Common myeloid progenitor, CD34-positive (primary cell): ENCODE results near the gene TEX261.

ENCODE experiments used
- CTCF ChIA-PET: fragments of 350-600 bp; sonication (Branson Sonifier 250); formaldehyde crosslinking; loops from one replicate; lab custom pipeline; 2021; ENCODE audit warnings: antibody characterized with exemption; lab: Charles Lee
- POLR2A ChIA-PET: fragments of 350-600 bp; sonication (Branson Sonifier 250); formaldehyde crosslinking; loops from one replicate; lab custom pipeline; 2021; ENCODE audit warnings: antibody characterized with exemption; lab: Charles Lee
- DNase-seq, 3 donors: peaks; one replicate each; pipeline versions ENCODE4 v3.0.0 to v3.0.0-alpha.2; 2013
- H3K27ac ChIP-seq, 2 experiments: 1 replicate in 1 of 2; 2 replicates in 1 of 2; pipeline ENCODE4 v1.7.0; 2013; ENCODE audit warnings: inconsistent platforms in 2 of 2, low read length in 2 of 2, mild to moderate bottlenecking in 2 of 2, low read depth in 1 of 2, moderate library complexity in 1 of 2; ENCODE audit not compliant: severe bottlenecking in 2 of 2, insufficient read depth in 1 of 2, poor library complexity in 1 of 2
- H3K27me3 ChIP-seq, 5 experiments: replicated peaks in 2 of 5; 1 replicate in 3 of 5; 2 replicates in 2 of 5; pipeline versions ENCODE4 v1.6.1 to v1.7.0; 2013; ENCODE audit warnings: low read length in 4 of 5, mild to moderate bottlenecking in 2 of 5, moderate library complexity in 2 of 5, inconsistent platforms in 1 of 5; ENCODE audit not compliant: insufficient read depth in 5 of 5, control insufficient read depth in 4 of 5
- H3K36me3 ChIP-seq, 4 experiments: 1 replicate in 2 of 4; 2 replicates in 2 of 4; pipeline versions ENCODE4 v1.6.1 to v1.7.0; 2013; ENCODE audit warnings: low read length in 3 of 4, control low read depth in 1 of 4, mild to moderate bottlenecking in 1 of 4; ENCODE audit not compliant: control insufficient read depth in 4 of 4, insufficient read depth in 4 of 4
- H3K4me1 ChIP-seq, 4 experiments: 1 replicate in 3 of 4; 2 replicates in 1 of 4; pipeline versions ENCODE4 v1.6.1 to v1.7.1; 2013; ENCODE audit warnings: low read length in 3 of 4, mild to moderate bottlenecking in 3 of 4, control low read depth in 1 of 4, inconsistent platforms in 1 of 4, moderate library complexity in 1 of 4; ENCODE audit not compliant: control insufficient read depth in 4 of 4, insufficient read depth in 4 of 4; ENCODE audit errors: control extremely low read depth in 1 of 4
- H3K4me3 ChIP-seq, 7 experiments: 1 replicate in 4 of 7; 2 replicates in 3 of 7; pipeline versions ENCODE4 v1.5.1 to v1.7.0; 2013; ENCODE audit warnings: mild to moderate bottlenecking in 7 of 7, low read length in 6 of 7, moderate library complexity in 6 of 7, inconsistent platforms in 2 of 7, low read depth in 2 of 7, control low read depth in 1 of 7; ENCODE audit not compliant: insufficient read depth in 4 of 7, control insufficient read depth in 1 of 7; ENCODE audit errors: extremely low read depth in 1 of 7
- H3K9me3 ChIP-seq, 5 experiments: 1 replicate in 4 of 5; 2 replicates in 1 of 5; pipeline versions ENCODE4 v1.6.1 to v1.7.1; 2013; ENCODE audit warnings: low read length in 4 of 5, mild to moderate bottlenecking in 2 of 5, inconsistent platforms in 1 of 5, low read depth in 1 of 5, moderate library complexity in 1 of 5; ENCODE audit not compliant: control insufficient read depth in 4 of 5, insufficient read depth in 2 of 5; ENCODE audit errors: control extremely low read depth in 1 of 5
- WGBS: methylation state at CpG from one replicate; pipeline ENCODE4 v1.1.5; 2013; ENCODE audit not compliant: insufficient coverage; 5-methylcytosine and 5-hydroxymethylcytosine counted together

The TEX261 gene

DNA sequence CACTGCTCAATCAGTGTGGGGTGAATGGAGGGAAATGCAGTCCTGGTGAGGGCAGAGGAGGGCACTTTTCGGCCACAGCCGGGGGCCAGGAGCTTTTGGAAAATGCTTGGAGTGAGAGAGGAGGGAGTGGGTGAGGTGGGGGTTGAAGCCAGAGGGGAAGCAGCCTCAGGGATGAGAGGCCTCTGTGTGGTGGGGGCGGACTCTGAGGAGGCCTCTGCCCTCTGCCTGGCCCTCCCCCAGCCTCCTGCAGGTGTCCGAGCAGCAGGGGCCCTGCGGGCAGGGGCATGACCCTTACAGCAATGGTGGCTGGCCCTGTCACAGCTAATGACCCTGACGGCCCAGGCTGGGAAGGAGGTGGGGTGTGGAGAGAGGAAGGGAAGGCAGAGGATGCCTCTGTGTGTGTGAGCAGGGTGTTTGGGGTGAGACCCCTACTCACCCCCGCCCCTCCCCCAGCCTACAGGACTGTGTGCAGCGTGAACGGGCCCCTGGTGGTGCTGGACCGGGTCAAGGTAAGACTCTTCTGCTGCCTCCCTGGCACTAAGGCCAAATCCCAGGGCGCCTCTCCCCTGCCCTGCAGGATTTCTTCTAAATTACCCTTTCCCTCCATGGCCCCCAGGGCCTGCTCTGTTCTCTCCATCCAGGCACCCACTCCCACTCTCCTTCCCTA, 51.3 kb downstream of the TEX261 start:
- CTCF ChIA-PET: interaction anchor here (1.1 to 4.1 kb wide), 4 partner anchors 18 to 73 kb away, joined by 3 to 25 read pairs (median 10); no protein-coding TSS in a partner anchor
- H3K4me1 ChIP-seq: peaks cover 0 to 15% (median 6%) of the 10 kb centered on the region in 4 experiments
- no peak overlapping the region for H3K4me3 ChIP-seq
- POLR2A ChIA-PET: no interaction called here
- H3K27me3 ChIP-seq: peaks cover 2 to 35% (median 14%) of the 10 kb centered on the region in 5 experiments
- no peak for DNase-seq
- whole genome bisulfite sequencing: 98% methylated on average over 7 of the region's 11 CpGs
- H3K36me3 ChIP-seq: no peaks in the 10 kb centered on the region
- no peaks in the 10 kb centered on the region for H3K9me3 ChIP-seq
- no peak overlapping the region for H3K27ac ChIP-seq

DNA sequence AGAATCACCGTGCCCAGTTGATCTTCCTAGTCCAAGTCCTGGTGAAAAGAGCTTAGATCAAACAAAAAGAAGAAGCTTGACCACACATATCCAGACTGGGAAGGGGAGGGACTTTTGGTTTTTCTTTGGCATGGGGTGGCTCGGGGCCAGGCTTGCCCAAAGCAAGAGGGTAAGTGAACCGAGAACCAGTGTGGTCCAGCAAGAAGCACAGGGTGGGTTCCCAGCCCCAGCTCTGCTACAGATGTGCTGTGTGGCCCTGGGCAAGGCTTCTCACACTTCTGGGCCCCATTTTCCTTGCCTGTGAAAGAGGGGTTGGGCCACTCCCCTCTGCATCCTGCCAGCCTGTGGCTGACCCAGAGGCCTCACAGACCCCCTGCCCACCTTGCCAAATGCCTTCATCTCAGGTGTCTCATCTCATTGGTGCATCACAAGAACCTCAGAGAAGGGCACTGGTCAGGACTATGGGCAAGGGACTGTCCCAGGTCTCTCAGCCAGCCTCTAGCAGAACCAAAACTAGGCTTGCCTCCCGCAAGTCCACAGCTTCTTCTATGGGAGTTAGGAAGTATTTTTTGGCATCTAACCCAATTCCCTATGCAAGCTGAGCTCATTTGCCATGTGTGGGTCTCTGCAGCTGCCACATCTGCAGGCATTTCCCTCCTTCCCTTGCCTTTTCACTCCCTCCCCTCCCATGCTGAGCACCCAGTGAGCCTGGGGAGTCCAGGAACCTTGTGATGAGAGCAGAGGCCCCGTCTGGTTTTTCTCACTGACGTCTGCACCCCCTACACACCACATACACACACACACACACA, 52.1 kb downstream of the TEX261 start:
- peaks cover 2 to 38% (median 16%) of the 10 kb centered on the region in 5 experiments for H3K27me3 ChIP-seq
- no peak for DNase-seq
- H3K4me1 ChIP-seq: peaks cover 0 to 8% (median 3%) of the 10 kb centered on the region in 4 experiments
- H3K27ac ChIP-seq: no peak overlapping the region
- no peaks in the 10 kb centered on the region for H3K36me3 ChIP-seq
- H3K9me3 ChIP-seq: no peaks in the 10 kb centered on the region
- POLR2A ChIA-PET: no interaction called here
- no peak overlapping the region for H3K4me3 ChIP-seq
- CTCF ChIA-PET: interaction anchor here (1.2 to 4.1 kb wide), 4 partner anchors 21 to 638 kb away, joined by 3 to 25 read pairs (median 10); no protein-coding TSS in a partner anchor
- whole genome bisulfite sequencing: 82% methylated on average over 4 of the region's 6 CpGs

DNA sequence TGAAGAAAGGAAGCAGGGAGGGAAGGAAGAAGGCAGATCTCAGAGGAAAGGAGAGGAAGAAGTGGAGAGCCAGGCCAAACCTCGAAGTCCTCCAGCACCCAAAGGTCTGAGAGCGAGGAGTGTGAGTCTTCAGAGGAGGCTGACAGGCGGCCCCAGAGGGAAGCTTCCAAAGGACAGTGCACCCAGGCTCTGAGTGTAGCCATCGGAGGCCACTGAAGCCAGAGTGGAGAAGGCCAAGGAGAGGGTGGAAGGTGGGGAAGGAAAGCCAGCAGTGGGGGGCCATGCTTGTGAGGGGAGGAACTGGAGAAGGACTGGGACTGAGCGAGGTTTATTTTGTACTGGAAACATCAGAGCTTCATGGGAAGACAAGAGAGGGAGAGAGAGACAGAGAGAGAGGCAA, 53.0 kb downstream of the TEX261 start:
- Histone ChIP-seq H3K27ac (no peak overlapping the region), H3K36me3 (no peaks in the 10 kb centered on the region), H3K27me3 (peaks cover 2 to 34% (median 14%) of the 10 kb centered on the region in 5 experiments), H3K9me3 (no peaks in the 10 kb centered on the region), H3K4me1 (no peaks in the 10 kb centered on the region), H3K4me3 (no peak overlapping the region)
- ChIA-PET CTCF (interaction anchor here (0.8 to 4.1 kb wide), 6 partner anchors 8 to 637 kb away, joined by 3 to 25 read pairs (median 3); no protein-coding TSS in a partner anchor), POLR2A (no interaction called here)
- 85% methylated on average over 5 of the region's 5 CpGs for WGBS
- DNase-seq: no peak

DNA sequence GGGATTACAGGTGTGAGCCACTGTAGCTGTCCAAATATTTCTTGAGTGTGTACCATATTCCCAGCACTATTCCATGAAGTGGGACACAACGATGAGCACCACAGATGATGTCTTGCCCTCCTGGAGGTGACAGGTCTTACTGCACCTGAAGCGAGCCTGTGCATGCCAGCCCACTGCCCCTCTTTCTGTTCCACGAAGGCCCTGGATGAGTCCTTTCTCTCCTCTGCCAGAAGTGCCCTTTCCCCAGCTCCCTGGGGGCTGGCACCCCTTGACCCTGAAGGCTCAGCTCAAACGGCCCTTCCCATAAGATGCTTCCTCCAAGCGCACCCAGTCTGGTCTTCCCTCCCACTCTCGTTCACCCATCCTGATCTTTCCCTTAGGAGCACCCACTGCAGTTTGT, 53.5 kb downstream of the TEX261 start:
- no peak for DNase-seq
- POLR2A ChIA-PET: no interaction called here

DNA sequence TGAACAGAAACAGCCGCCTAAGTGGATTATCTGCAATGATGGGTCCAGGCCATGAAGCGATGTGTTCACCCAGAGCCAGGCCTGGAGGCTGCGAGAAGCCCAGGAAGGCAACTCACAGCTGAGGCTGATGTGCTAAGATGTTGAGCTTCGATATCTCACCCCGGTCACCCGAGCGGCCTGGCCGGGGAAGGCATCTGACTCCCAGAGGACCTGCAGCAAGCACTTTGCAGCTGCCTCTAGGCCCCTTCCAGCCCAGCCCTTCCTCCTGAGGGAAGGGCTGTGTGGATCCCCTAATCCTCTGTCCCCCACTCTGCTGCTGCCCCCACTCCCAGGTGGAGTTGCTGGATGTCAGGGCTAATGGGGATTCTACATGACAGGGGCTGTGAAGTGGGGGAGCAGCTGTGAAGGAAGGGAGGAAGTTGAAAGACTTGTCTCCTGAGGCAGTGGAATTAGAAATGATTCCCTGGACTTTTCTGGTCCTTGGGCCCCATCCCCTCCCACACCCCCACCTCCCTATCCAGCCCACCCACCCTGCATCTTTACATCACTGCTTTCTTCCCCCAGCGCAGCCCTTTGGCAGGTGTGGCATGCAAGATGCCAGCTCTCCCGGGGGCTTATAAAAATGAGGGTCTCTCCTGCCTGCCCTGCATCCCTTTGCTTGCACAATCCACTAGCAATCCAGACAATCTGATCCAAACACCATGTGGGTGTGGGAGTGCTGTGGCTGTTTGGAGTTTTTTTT, 54.7 kb downstream of the TEX261 start:
- H3K27me3 ChIP-seq: peaks cover 0 to 35% (median 11%) of the 10 kb centered on the region in 5 experiments
- DNase-seq: no peak
- H3K9me3 ChIP-seq: no peaks in the 10 kb centered on the region
- no peak overlapping the region for H3K27ac ChIP-seq
- H3K4me1 ChIP-seq: no peaks in the 10 kb centered on the region
- no peaks in the 10 kb centered on the region for H3K36me3 ChIP-seq
- POLR2A ChIA-PET: no interaction called here
- 94% methylated on average over 8 of the region's 10 CpGs for WGBS
- H3K4me3 ChIP-seq: no peak overlapping the region
- CTCF ChIA-PET: interaction anchor here (4.1 to 5.9 kb wide), 2 partner anchors 7 to 69 kb away, joined by 25 to 36 read pairs; no protein-coding TSS in a partner anchor

More for the DNA sequence above, 53.5 kb downstream of the TEX261 start:
- Histone ChIP-seq H3K27ac (no peak overlapping the region), H3K27me3 (peaks cover 2 to 34% (median 14%) of the 10 kb centered on the region in 5 experiments), H3K9me3 (no peaks in the 10 kb centered on the region), H3K4me3 (no peak overlapping the region), H3K4me1 (no peaks in the 10 kb centered on the region), H3K36me3 (no peaks in the 10 kb centered on the region)
- CTCF ChIA-PET: interaction anchor here (0.8 to 4.1 kb wide), 6 partner anchors 8 to 637 kb away, joined by 3 to 25 read pairs (median 3); no protein-coding TSS in a partner anchor
- WGBS: 90% methylated on average over 4 of the region's 6 CpGs

DNA sequence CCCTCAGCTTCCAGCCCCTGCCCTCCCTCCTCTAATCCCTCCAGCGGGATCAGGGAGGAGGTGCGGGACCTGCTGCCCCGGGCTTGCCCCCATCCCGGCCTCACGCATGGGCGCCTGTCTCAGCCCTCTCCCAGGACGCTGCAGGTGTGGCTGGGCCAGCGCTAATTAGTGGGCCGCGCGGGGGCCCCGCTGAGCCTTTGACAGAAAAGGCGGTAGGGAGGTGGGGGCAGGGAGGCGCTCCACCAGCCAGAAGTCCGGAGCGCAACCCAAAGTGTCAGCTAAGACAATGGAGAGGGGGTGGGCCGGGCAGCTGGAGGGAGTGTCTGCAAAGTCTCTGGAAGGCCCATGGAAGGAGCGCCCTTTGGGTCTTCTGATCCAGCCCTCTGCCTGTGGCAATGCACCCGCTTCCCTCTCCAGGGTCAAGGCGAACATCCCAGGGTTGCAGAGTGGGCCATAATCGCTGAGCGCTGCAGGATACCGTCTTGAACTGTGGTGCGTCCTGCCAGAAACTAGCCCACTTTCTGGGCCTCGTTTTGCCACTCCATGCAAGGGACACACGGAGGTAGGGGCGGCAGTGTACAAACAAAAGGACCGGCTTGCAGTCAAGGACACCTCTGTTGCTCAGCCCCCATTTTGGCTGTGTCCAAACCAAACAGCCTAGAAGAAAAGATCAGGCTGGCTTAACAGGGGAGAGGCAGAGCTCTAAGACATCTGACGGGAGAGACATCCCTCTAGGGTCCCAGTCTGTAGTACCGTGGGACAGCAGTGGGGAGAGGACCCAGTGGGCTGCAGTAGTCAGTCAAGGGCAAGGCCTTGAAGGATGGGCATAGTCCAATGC, 55.5 kb downstream of the TEX261 start:
- no peak overlapping the region for H3K4me3 ChIP-seq
- WGBS: 52% methylated on average over 25 of the region's 30 CpGs
- POLR2A ChIA-PET: no interaction called here
- H3K4me1 ChIP-seq: no peaks in the 10 kb centered on the region
- CTCF ChIA-PET: interaction anchor here (0.8 to 5.9 kb wide), 2 partner anchors 8 to 152 kb away, joined by 3 to 36 read pairs; no protein-coding TSS in a partner anchor
- no peaks in the 10 kb centered on the region for H3K36me3 ChIP-seq
- H3K9me3 ChIP-seq: no peaks in the 10 kb centered on the region
- no peak overlapping the region for H3K27ac ChIP-seq
- DNase-seq: no peak
- H3K27me3 ChIP-seq: peaks cover 0 to 35% (median 14%) of the 10 kb centered on the region in 5 experiments
